Measurements from ENCODE around the gene SV2A.
A peak's percentile ranks its signal among the peaks of the same experiment; 100 is the strongest.
"Not testable (repeated sequence)": the region's sequence is repeated elsewhere in the genome, so short reads cannot be mapped to it uniquely, and the experiment has no call there.

The SV2A gene

GRCh38 chr1:149886121-149886395 lies 31.6 kb downstream of the SV2A start:
- DNase-seq, result not testable (repeated sequence)

DNA sequence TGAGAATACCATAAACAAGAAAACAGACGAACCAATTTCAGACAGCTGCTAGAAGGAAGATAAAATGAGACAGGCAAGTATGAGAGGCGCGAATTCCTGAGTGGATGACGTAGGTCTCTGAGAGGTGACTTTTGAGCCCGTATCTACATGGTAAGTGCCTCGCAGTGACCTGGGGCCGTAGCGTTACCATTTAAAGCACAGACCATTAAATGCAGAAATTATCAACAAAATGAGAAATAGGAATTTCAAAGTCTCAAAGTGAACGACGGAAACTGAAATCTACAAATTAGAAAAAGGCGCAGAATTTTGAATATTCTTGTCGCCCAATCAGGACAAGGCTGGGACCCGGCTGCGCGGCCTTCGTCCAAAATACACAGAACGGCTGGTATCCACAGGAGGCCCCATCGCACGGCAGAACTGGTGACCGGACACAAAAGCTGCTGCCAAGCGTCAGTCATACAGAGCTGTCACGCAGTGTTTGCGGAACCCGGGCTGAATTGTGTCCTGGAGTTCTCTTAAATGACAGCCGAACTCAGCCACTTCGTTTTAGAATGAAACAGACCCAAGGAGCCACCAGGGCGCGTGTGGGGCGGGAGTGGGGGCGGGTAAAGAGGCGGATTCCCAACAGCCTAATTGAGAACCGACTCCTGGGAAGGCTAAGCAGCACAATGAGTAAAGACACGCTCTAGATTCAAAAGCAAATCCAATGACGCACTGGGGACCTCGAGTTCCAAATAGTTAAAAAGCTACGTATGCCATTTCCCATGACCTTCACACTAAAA lies 32.1 kb downstream of the SV2A start:
- peak; percentile 84 for DNase-seq

GRCh38 chr1:149884433-149885338 lies 33.0 kb downstream of the SV2A start:
- DNase-seq, result peak; percentile 46

GRCh38 chr1:149883598-149884247 lies 33.9 kb downstream of the SV2A start:
- no peak for DNase-seq

- DNase-seq, result no peak
Measured at GRCh38 chr1:149881876-149882275, 35.8 kb downstream of the SV2A start.

- no peak for DNase-seq
Measured at GRCh38 chr1:149879556-149879955, 38.1 kb downstream of the SV2A start.

- DNase-seq, result no peak
Measured at GRCh38 chr1:149877211-149877946, 40.3 kb downstream of the SV2A start.

- DNase-seq, result not testable (repeated sequence)
Measured at GRCh38 chr1:149873060-149873459, 44.6 kb downstream of the SV2A start.

- not testable (repeated sequence) for DNase-seq
Measured at GRCh38 chr1:149866887-149867286, 50.8 kb downstream of the SV2A start.

GRCh38 chr1:149861497-149862054 lies 56.1 kb downstream of the SV2A start:
- not testable (repeated sequence) for DNase-seq

DNA sequence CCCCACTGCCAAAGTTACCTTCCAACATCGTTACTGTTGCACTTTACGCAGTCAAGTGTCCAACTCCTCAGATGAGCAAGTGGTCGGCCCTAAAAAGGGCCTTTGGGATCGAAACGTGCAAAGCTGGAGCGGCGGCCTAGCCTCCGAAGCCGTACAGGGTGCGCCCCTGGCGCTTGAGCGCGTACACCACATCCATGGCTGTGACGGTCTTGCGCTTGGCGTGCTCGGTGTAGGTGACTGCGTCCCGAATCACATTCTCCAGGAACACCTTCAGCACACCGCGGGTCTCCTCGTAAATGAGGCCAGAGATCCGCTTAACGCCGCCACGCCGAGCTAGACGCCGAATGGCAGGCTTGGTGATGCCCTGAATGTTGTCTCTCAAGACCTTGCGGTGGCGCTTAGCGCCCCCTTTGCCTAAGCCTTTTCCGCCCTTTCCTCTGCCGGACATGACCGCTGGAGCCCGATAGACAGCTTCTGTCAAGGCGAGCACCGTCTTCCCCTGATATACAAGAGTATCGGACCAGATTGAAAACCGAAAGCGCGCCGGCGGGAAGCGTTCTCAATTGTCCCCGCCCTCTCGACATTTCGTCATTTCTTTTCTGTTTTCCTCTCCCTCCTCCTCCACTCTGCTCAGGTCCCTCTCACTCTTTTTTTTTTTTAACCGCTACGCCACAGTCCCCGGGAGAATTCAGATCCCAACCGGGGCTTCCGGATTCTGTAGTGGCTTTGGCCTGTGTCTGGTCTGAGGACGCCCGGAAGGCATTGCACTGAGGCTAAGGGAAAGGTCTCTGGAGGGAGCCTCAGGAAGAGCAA lies 56.8 kb downstream of the SV2A start:
- not testable (repeated sequence) for DNase-seq

DNA sequence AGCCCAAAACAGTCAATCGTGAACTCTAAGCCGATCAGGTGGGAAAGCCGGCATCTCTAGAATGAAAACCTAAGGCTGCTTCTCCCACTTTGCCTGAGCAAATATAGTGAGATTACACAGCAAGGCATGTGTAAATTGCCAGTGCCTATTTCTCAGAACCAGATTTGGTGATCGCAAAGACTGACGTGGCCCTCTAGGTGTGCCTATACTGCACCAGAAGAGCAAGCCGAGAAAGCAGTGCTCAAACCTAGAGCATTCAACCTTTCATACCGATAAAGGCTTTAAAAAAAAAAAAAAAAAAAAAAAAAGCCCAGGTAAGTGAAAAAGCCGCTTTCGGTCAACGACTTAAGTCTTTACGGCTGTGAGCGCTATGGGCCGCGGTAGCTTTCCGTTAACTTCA lies 57.4 kb downstream of the SV2A start:
- not testable (repeated sequence) for DNase-seq
